Activated naive CD8-positive, alpha-beta T cell treated with anti-CD3 and anti-CD28 coated beads, Interleukin-2, amount 50 U/mL, for 16 hours (primary cell): Measurements from ENCODE around the gene CAPZB.

Experiments
- DNase-seq: peaks from one replicate; pipeline ENCODE4 v3.0.0-alpha.2; 2020; ENCODE audit warnings: low read depth, low spot score

The CAPZB gene

GRCh38 chr1:19385221-19385620 is 100.1 kb downstream of the CAPZB start:
- DNase-seq, result no peak

- no peak for DNase-seq
These were observed 100.6 kb downstream of the CAPZB start for GRCh38 chr1:19384772-19385187.

- no peak for DNase-seq
These were observed 101.2 kb downstream of the CAPZB start for GRCh38 chr1:19384113-19384512.

GRCh38 chr1:19382222-19382621 is 103.1 kb downstream of the CAPZB start:
- DNase-seq, result no peak

- DNase-seq, result no peak
These were observed 104.1 kb downstream of the CAPZB start for GRCh38 chr1:19381261-19381660.

- DNase-seq, result no peak
These were observed 107.3 kb downstream of the CAPZB start for GRCh38 chr1:19377812-19378718.

GRCh38 chr1:19376428-19377372 is 108.6 kb downstream of the CAPZB start:
- DNase-seq, result no peak

GRCh38 chr1:19375631-19376400 is 109.5 kb downstream of the CAPZB start:
- DNase-seq, result no peak

- DNase-seq, result no peak
These were observed 110.4 kb downstream of the CAPZB start for GRCh38 chr1:19374926-19375325.

- no peak for DNase-seq
These were observed 111.1 kb downstream of the CAPZB start for GRCh38 chr1:19374083-19374801.

GRCh38 chr1:19373211-19374082 is 111.9 kb downstream of the CAPZB start:
- no peak for DNase-seq

GRCh38 chr1:19372602-19373001 is 112.7 kb downstream of the CAPZB start:
- DNase-seq, result no peak

- DNase-seq, result no peak
These were observed 113.2 kb downstream of the CAPZB start for GRCh38 chr1:19372136-19372514.

GRCh38 chr1:19371226-19372135 is 113.9 kb downstream of the CAPZB start:
- DNase-seq, result no peak

- no peak for DNase-seq
These were observed 114.7 kb downstream of the CAPZB start for GRCh38 chr1:19370453-19371170.

GRCh38 chr1:19369396-19370090 is 115.8 kb downstream of the CAPZB start:
- DNase-seq, result no peak

- no peak for DNase-seq
These were observed 116.4 kb downstream of the CAPZB start for GRCh38 chr1:19368964-19369363.

- DNase-seq, result no peak
These were observed 117.3 kb downstream of the CAPZB start for GRCh38 chr1:19368050-19368449.
